ENCODE results near the gene TOX4.

TOX4 gene

DNA sequence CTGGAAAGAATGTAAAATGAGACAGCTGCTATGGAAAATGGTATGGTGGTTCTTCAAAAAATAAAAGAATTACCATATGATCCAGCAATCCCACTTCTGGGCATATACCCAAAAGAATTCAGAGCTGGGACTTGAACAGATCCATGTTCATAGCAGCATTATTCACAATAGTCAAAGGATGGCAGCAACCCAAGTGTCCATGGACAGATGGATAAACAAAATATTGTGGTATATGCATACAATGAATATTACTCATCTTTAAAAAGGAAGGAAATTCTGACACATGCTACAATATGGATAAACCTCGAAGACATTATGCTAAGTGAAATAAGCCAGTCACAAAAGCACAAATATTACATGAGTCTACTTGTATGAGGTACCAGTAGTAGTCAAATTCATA lies 9.4 kb upstream of the TOX4 start:
- Mint-ChIP-seq H3K27me3 (ENCODE audit: low read depth, poor library complexity) (peaks cover 7% of the 10 kb centered on the region), H3K4me1 (no peaks in the 10 kb centered on the region), H3K27ac (no peak overlapping the region), H3K4me3 (no peak overlapping the region), H3K9me3 (no peaks in the 10 kb centered on the region), H3K36me3 (ENCODE audit: low read depth) (peaks cover 51% of the 10 kb centered on the region)
- no peak for DNase-seq
- TF ChIP-seq, protein P1, sequence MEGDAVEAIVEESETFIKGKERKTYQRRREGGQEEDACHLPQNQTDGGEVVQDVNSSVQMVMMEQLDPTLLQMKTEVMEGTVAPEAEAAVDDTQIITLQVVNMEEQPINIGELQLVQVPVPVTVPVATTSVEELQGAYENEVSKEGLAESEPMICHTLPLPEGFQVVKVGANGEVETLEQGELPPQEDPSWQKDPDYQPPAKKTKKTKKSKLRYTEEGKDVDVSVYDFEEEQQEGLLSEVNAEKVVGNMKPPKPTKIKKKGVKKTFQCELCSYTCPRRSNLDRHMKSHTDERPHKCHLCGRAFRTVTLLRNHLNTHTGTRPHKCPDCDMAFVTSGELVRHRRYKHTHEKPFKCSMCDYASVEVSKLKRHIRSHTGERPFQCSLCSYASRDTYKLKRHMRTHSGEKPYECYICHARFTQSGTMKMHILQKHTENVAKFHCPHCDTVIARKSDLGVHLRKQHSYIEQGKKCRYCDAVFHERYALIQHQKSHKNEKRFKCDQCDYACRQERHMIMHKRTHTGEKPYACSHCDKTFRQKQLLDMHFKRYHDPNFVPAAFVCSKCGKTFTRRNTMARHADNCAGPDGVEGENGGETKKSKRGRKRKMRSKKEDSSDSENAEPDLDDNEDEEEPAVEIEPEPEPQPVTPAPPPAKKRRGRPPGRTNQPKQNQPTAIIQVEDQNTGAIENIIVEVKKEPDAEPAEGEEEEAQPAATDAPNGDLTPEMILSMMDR (IDR thresholded peaks at IDR 0.05): no peak

DNA sequence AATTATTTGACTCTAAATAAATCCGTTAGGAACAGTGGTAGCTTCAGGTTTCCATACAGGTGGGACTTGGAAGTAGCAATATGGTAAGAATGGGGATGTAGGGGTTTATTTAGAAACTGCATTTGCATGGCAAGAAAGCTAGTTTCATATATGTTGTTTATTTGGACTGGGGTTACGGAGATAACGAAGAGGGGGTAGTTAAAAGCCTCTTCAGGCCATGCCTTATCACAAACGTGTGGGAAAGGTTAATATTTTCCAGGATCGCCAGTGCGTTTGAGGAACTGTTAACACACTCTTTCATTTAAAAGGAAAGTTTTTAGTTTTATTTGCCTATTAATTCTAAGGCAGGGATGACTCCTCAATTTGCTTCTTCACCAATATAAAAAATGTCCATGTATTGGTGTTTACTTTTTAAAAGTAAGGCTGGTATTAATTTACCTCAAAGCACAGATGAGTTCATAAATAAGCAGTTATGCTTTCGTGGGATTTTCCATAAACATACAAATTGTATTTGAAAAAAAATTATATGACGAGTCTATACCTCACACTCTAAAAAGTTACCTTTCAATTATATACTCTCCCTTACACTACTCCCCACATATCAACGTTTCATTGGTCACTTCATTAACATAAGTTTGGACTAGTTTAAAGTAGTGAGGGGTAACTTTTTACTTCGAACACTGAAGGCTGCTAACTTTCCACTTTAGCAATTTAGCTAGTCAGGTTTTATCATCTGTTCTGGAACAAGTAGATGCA lies 1.1 kb upstream of the TOX4 start:
- no peak for DNase-seq
- H3K36me3 Mint-ChIP-seq (ENCODE audit: low read depth): peaks cover 39% of the 10 kb centered on the region
- H3K4me3 Mint-ChIP-seq: peak overlapping the region; percentile 99
- peaks cover 30% of the 10 kb centered on the region for H3K4me1 Mint-ChIP-seq
- TF ChIP-seq, protein P1 (IDR thresholded peaks at IDR 0.05): no peak
- H3K27ac Mint-ChIP-seq: peak overlapping the region; percentile 96
- no peaks in the 10 kb centered on the region for H3K27me3 Mint-ChIP-seq (ENCODE audit: low read depth, poor library complexity)
- H3K9me3 Mint-ChIP-seq: no peaks in the 10 kb centered on the region

DNA sequence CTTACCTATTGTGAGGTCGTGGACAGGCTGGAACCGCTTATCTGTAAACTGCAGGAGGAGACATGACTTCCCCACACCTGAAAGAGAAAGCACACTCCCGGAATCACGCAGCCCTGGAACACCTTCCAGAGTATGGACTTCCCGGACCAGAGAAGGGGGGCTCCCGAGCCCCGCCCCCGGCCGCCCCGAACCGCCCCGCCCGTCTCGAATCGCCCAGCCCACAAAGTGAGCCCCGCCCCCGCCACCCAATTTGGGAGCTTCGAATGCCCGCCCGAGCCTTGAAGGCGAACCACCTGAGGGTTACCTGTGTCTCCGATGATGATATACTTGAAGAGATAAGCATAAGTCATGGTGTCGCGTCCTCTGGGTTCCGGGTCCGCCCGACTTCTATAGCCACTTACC lies 471 bp upstream of the TOX4 start:
- TF ChIP-seq, protein P1 (IDR thresholded peaks at IDR 0.05): no peak
- H3K27me3 Mint-ChIP-seq (ENCODE audit: low read depth, poor library complexity): no peaks in the 10 kb centered on the region

DNA sequence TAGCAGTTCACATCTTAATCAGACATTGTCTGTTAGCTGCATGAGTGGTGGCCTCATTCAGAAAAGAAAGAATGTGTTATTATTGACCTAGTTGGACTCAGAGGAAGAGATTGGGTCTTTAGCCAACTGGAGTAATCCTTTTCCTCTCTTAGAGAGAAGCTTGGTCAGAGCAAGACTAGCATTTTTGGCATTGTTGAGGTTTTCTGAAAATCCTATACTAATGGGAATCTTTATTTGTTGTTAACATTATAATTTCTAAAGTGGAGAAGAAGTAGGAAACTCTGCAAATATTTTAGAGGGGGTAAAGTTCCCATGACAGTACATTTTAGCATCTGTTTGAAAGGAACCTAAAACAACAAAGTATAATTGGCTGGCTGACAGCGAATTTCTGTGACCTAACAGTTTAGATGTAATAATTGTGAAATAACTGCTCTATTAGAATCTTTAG lies 9.7 kb downstream of the TOX4 start:
- no peak for DNase-seq
- Mint-ChIP-seq H3K27me3 (ENCODE audit: low read depth, poor library complexity) (no peaks in the 10 kb centered on the region), H3K4me1 (no peaks in the 10 kb centered on the region)

More for the DNA sequence above, 471 bp upstream of the TOX4 start:
- H3K4me1 Mint-ChIP-seq: peaks cover 30% of the 10 kb centered on the region
- DNase-seq: peak; percentile 85
- no peaks in the 10 kb centered on the region for H3K9me3 Mint-ChIP-seq
- H3K4me3 Mint-ChIP-seq: peak overlapping the region; percentile 99
- H3K36me3 Mint-ChIP-seq (ENCODE audit: low read depth): peaks cover 39% of the 10 kb centered on the region
- peak overlapping the region; percentile 96 for H3K27ac Mint-ChIP-seq

DNA sequence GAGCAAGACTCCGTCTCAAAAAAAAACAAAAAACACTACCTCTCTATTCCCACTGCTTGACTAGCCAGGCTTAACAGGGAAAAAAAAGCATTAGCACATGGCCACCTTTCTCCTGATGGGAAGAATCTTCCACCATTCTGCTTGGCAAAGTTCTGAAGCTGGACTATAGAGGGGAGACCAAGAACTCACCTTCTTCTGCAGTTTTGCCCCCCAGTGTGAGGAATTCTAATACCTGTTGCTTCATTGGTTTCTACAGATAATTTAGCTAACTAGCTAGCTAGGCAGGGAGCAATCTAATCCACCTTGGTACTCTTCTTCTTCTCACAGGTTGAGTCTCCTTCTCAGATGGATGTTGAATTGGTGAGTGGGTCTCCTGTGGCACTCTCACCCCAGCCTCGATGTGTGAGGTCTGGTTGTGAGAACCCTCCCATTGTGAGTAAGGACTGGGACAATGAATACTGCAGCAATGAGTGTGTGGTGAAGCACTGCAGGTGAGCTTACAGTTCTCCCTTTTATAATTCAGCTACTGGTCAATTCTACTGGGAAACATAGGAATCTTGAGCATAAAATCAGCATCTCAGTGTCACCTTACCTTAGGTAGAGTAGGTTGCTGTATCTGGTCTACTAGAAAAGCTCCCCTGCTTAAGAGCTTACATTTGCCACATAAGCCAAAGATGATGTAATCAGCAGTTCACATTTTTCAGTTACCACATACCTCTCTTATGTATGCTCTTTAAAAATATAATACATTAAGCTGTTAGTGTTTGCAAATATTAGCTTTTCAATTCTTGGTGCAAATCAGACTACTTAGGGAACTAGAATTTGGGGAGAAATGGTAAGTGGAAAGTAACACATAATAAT lies 18.1 kb downstream of the TOX4 start:
- Mint-ChIP-seq H3K27me3 (ENCODE audit: low read depth, poor library complexity) (no peaks in the 10 kb centered on the region), H3K4me3 (no peak overlapping the region), H3K4me1 (peaks cover 21% of the 10 kb centered on the region), H3K36me3 (ENCODE audit: low read depth) (peaks cover 77% of the 10 kb centered on the region), H3K9me3 (no peaks in the 10 kb centered on the region), H3K27ac (peak overlapping the region; percentile 85)
- DNase-seq: no peak
- TF ChIP-seq, protein P1 (IDR thresholded peaks at IDR 0.05): no peak

More for the DNA sequence above, 9.7 kb downstream of the TOX4 start:
- H3K4me3 Mint-ChIP-seq: no peak overlapping the region
- TF ChIP-seq, protein P1 (IDR thresholded peaks at IDR 0.05): no peak
- no peak overlapping the region for H3K27ac Mint-ChIP-seq
- H3K36me3 Mint-ChIP-seq (ENCODE audit: low read depth): peaks cover 37% of the 10 kb centered on the region
- no peaks in the 10 kb centered on the region for H3K9me3 Mint-ChIP-seq

Data from nephron progenitor cell (in vitro differentiated cells).